Endodermal cell (in vitro differentiated cells): ENCODE results near the gene ZFAND3. TPM values are rescaled to one million over a fixed set of nuclear protein-coding genes. Genes with fewer than 3 reads are reported as not detected.

Experiments used
- DNase-seq: peaks from one replicate; pipeline ENCODE4 v3.0.0-alpha.2; 2017
- H3K27ac ChIP-seq: 2 replicates; pipeline ENCODE4 v1.5.1; 2013; ENCODE audit warnings: mild to moderate bottlenecking, low read depth, low read length, moderate library complexity
- H3K27me3 ChIP-seq: 2 replicates; pipeline ENCODE4 v1.6.1; 2013; ENCODE audit warnings: mild to moderate bottlenecking, low read length, moderate library complexity; ENCODE audit not compliant: insufficient read depth, control insufficient read depth, poor library complexity, severe bottlenecking
- H3K36me3 ChIP-seq: 2 replicates; pipeline ENCODE4 v1.7.0; 2013; ENCODE audit warnings: mild to moderate bottlenecking, low read length, moderate library complexity; ENCODE audit not compliant: control insufficient read depth, insufficient read depth
- H3K4me1 ChIP-seq: one replicate; pipeline ENCODE4 v1.7.0; 2013; ENCODE audit warnings: low read length; ENCODE audit not compliant: control insufficient read depth, insufficient read depth
- H3K4me3 ChIP-seq: 2 replicates; pipeline ENCODE4 v1.5.1; 2013; ENCODE audit warnings: mild to moderate bottlenecking, low read length, moderate library complexity
- H3K9ac ChIP-seq: 2 replicates; pipeline ENCODE4 v1.6.1; 2013; ENCODE audit warnings: mild to moderate bottlenecking, low read length, moderate library complexity; ENCODE audit not compliant: poor library complexity, severe bottlenecking; ENCODE audit errors: extremely low read depth
- H3K9me3 ChIP-seq: 2 replicates; pipeline ENCODE4 v1.6.1; 2013; ENCODE audit warnings: mild to moderate bottlenecking, low read length, moderate library complexity; ENCODE audit not compliant: control insufficient read depth
- H3K27ac Mint-ChIP-seq: 2 replicates; pipeline ENCODE4 v1.8.0; 2020; ENCODE audit warnings: mixed read lengths
- H3K27me3 Mint-ChIP-seq: 2 replicates; pipeline ENCODE4 v1.8.0; 2021; ENCODE audit warnings: mild to moderate bottlenecking, mixed read lengths; ENCODE audit not compliant: insufficient read depth
- H3K36me3 Mint-ChIP-seq: 2 replicates; pipeline ENCODE4 v1.8.0; 2020; ENCODE audit warnings: low read depth, mixed read lengths
- H3K4me1 Mint-ChIP-seq: 2 replicates; pipeline ENCODE4 v1.8.0; 2020; ENCODE audit warnings: mixed read lengths
- H3K4me3 Mint-ChIP-seq: 2 replicates; pipeline ENCODE4 v1.8.0; 2020; ENCODE audit warnings: mild to moderate bottlenecking, moderate library complexity, mixed read lengths
- H3K9me3 Mint-ChIP-seq: 2 replicates; pipeline ENCODE4 v1.8.0; 2020; ENCODE audit warnings: mild to moderate bottlenecking, mixed read lengths
- CTCF ChIP-seq: fragments of 200-600 bp; sonication (generic); conservative IDR thresholded peaks from 2 replicates; pipeline ENCODE4 v1.5.0; 2021; ENCODE audit warnings: antibody characterized with exemption, mild to moderate bottlenecking
- WGBS, 2 experiments: methylation state at CpG; one replicate each; pipeline versions ENCODE4 v1.1.5 to v1.1.7; 2013; ENCODE audit warnings: missing lambda C conversion rate in 2 of 2, mixed read lengths in 1 of 2; ENCODE audit not compliant: insufficient coverage in 1 of 2, insufficient read length in 1 of 2; 5-methylcytosine and 5-hydroxymethylcytosine counted together
- total RNA-seq, 2 donors: library from RNA; stranded (reverse); fragmentation: NEBNext Ultra II Directional in 1 of 2; extraction: Animal tissue kit (Norgen Biotek cat#: 25700) in 1 of 2; gene quantifications; 2 replicates in 1 of 2; 3 replicates in 1 of 2; pipeline ENCODE4 v1.2.1, GENCODE V29; 2021

The ZFAND3 gene
- total RNA-seq, 2 donors from 2014 or later = 67.1 to 86.2 TPM

- Histone ChIP-seq H3K27ac (no peak overlapping the region), H3K4me1 (peaks cover 2% of the 10 kb centered on the region), H3K27me3 (no peaks in the 10 kb centered on the region), H3K4me3 (no peak overlapping the region), H3K9ac (no peak overlapping the region), H3K36me3 (peaks cover 6% of the 10 kb centered on the region), H3K9me3 (no peaks in the 10 kb centered on the region)
- Mint-ChIP-seq H3K9me3 (no peaks in the 10 kb centered on the region), H3K27me3 (no peaks in the 10 kb centered on the region), H3K4me1 (peaks cover 22% of the 10 kb centered on the region), H3K27ac (no peak overlapping the region), H3K36me3 (peaks cover 8% of the 10 kb centered on the region), H3K4me3 (no peak overlapping the region)
- TF ChIP-seq CTCF = no peak
- WGBS, 2 experiments = no CpG with 5 or more reads among the region's 2 CpGs
- no peak for DNase-seq
These were observed 116.6 kb downstream of the ZFAND3 start for GRCh38 chr6:37936150-37936549.

- Mint-ChIP-seq H3K4me1 (peaks cover 18% of the 10 kb centered on the region), H3K9me3 (no peaks in the 10 kb centered on the region), H3K4me3 (no peak overlapping the region), H3K36me3 (peaks cover 8% of the 10 kb centered on the region), H3K27me3 (no peaks in the 10 kb centered on the region), H3K27ac (no peak overlapping the region)
- Histone ChIP-seq H3K27ac (no peak overlapping the region), H3K27me3 (no peaks in the 10 kb centered on the region), H3K4me3 (no peak overlapping the region), H3K36me3 (peaks cover 6% of the 10 kb centered on the region), H3K4me1 (no peaks in the 10 kb centered on the region), H3K9ac (no peak overlapping the region), H3K9me3 (no peaks in the 10 kb centered on the region)
- TF ChIP-seq CTCF = no peak
- no peak for DNase-seq
These were observed 117.4 kb downstream of the ZFAND3 start for GRCh38 chr6:37936906-37937305.

- Histone ChIP-seq H3K27ac (no peak overlapping the region), H3K4me1 (no peaks in the 10 kb centered on the region), H3K4me3 (no peak overlapping the region), H3K36me3 (no peaks in the 10 kb centered on the region), H3K9ac (no peak overlapping the region), H3K9me3 (no peaks in the 10 kb centered on the region), H3K27me3 (no peaks in the 10 kb centered on the region)
- H3K27ac Mint-ChIP-seq = no peak overlapping the region
- TF ChIP-seq CTCF = no peak
- H3K4me3 Mint-ChIP-seq = no peak overlapping the region
- H3K36me3 Mint-ChIP-seq = peaks cover 5% of the 10 kb centered on the region
- peaks cover 15% of the 10 kb centered on the region for H3K4me1 Mint-ChIP-seq
- no peaks in the 10 kb centered on the region for H3K9me3 Mint-ChIP-seq
- no peak for DNase-seq
- no peaks in the 10 kb centered on the region for H3K27me3 Mint-ChIP-seq
These were observed 119.4 kb downstream of the ZFAND3 start for GRCh38 chr6:37938909-37939308.
